Esophagus muscularis mucosa (tissue), 4 donors: Measurements from ENCODE around the gene RAI14. TPM values are rescaled to one million over a fixed set of nuclear protein-coding genes. Genes with fewer than 3 reads are reported as not detected.
"Not testable (repeated sequence)": the region's sequence is repeated elsewhere in the genome, so short reads cannot be mapped to it uniquely, and the experiment has no call there.

ENCODE experiments used
- DNase-seq: peaks from one replicate; pipeline ENCODE4 v3.0.0-alpha.2; 2017; ENCODE audit errors: extremely low spot score
- H3K27ac ChIP-seq, 4 donors: fragments of 200-600 bp; sonication (generic); replicated peaks in 1 of 4; 1 replicate in 3 of 4; 2 replicates in 1 of 4; pipeline ENCODE4 v1.5.1; 2016 to 2019; ENCODE audit warnings: mild to moderate bottlenecking in 1 of 4
- H3K27me3 ChIP-seq, 4 donors: fragments of 200-600 bp; sonication (generic); one replicate each; pipeline versions ENCODE4 v1.5.1 to v1.6.0; 2016 to 2019
- H3K36me3 ChIP-seq, 4 donors: fragments of 200-600 bp; sonication (generic); one replicate each; pipeline ENCODE4 v1.5.1; 2016 to 2019
- H3K4me1 ChIP-seq, 4 donors: fragments of 200-600 bp; sonication (generic); one replicate each; pipeline ENCODE4 v1.5.1; 2016 to 2019
- H3K4me3 ChIP-seq, 4 donors: fragments of 200-600 bp; sonication (generic); 1 replicate in 2 of 4; 2 replicates in 2 of 4; pipeline ENCODE4 v1.5.1; 2016 to 2019; ENCODE audit warnings: mild to moderate bottlenecking in 4 of 4, moderate library complexity in 1 of 4
- H3K9me3 ChIP-seq, 4 donors: fragments of 200-600 bp; sonication (generic); 1 replicate in 3 of 4; 2 replicates in 1 of 4; pipeline ENCODE4 v1.5.1; 2016 to 2019
- CTCF ChIP-seq, 3 experiments: fragments of 200-600 bp in 2 of 3; fragments of 450-650 bp in 1 of 3; sonication (generic) in 2 of 3; IDR thresholded peaks; one replicate each; pipeline ENCODE4 v1.5.1; 2017 to 2019; ENCODE audit warnings: antibody characterized with exemption in 3 of 3, mild to moderate bottlenecking in 2 of 3, moderate library complexity in 1 of 3
- EP300 ChIP-seq: sonication (generic); formaldehyde crosslinking; IDR thresholded peaks from one replicate; pipeline ENCODE4 v1.6.1; 2017; ENCODE audit warnings: antibody characterized with exemption
- POLR2A ChIP-seq: fragments of 450-650 bp; IDR thresholded peaks from one replicate; pipeline ENCODE4 v1.6.1; 2017; ENCODE audit warnings: antibody characterized with exemption, moderate library complexity, mild to moderate bottlenecking, low read depth
- POLR2AphosphoS5 ChIP-seq, 2 donors: sonication (generic); formaldehyde crosslinking; IDR thresholded peaks; one replicate each; pipeline ENCODE4 v1.6.1; 2017; ENCODE audit warnings: antibody characterized with exemption in 2 of 2
- WGBS: methylation state at CpG from one replicate; pipeline ENCODE4 v1.1.5; 2018; 5-methylcytosine and 5-hydroxymethylcytosine counted together
- intact Hi-C: fragments of 100-400 bp; cut with DNase I; formaldehyde crosslinking; loops from one replicate; pipeline ENCODE4 v1.15.1; 2023
- total RNA-seq, 4 donors: library from RNA; depleted of rRNA; stranded (reverse); fragments of >200 nt; gene quantifications; one replicate each; pipeline versions ENCODE4 v1.1.0 to v1.2.1, GENCODE V29; 2016

RAI14 gene
- total RNA-seq, 4 donors from 2014 or later: 57.3 to 76.4 (median 68.1) TPM

- H3K27me3 ChIP-seq: no peaks in the 10 kb centered on the region
- no peak for DNase-seq
- 93% methylated on average over 2 of the region's 2 CpGs for WGBS
- peaks cover 0 to 8% (median 2%) of the 10 kb centered on the region in 4 donors for H3K4me1 ChIP-seq
- no peak overlapping the region for H3K4me3 ChIP-seq
- TF ChIP-seq POLR2AphosphoS5 (IDR thresholded peaks at IDR 0.05): no peak
- no peak for TF ChIP-seq CTCF (IDR thresholded peaks at IDR 0.05)
- TF ChIP-seq POLR2A: no peak
- no peak for TF ChIP-seq EP300
- H3K27ac ChIP-seq: no peak overlapping the region
- intact Hi-C loops: no loop called here
- no peaks in the 10 kb centered on the region for H3K36me3 ChIP-seq
- peaks cover 0 to 3% (median 0%) of the 10 kb centered on the region in 4 donors for H3K9me3 ChIP-seq
These were observed 118.0 kb downstream of the RAI14 start for GRCh38 chr5:34774139-34774538.

GRCh38 chr5:34774678-34775077 is 118.5 kb downstream of the RAI14 start:
- H3K4me1 ChIP-seq, DNase-seq, H3K9me3 ChIP-seq, H3K27me3 ChIP-seq, H3K27ac ChIP-seq, H3K36me3 ChIP-seq, intact Hi-C loops, H3K4me3 ChIP-seq: not testable (repeated sequence)
- 93% methylated on average over 1 of the region's 1 CpG for WGBS

GRCh38 chr5:34775886-34776285 is 119.8 kb downstream of the RAI14 start:
- H3K4me3 ChIP-seq: no peak overlapping the region
- H3K27me3 ChIP-seq: no peaks in the 10 kb centered on the region
- DNase-seq: no peak
- H3K27ac ChIP-seq: no peak overlapping the region
- TF ChIP-seq CTCF (IDR thresholded peaks at IDR 0.05) (no peak), POLR2AphosphoS5 (IDR thresholded peaks at IDR 0.05) (no peak), POLR2A (no peak)
- H3K4me1 ChIP-seq: peaks cover 0 to 8% (median 2%) of the 10 kb centered on the region in 4 donors
- intact Hi-C loops: no loop called here
- no peaks in the 10 kb centered on the region for H3K36me3 ChIP-seq
- H3K9me3 ChIP-seq: peaks cover 0 to 3% (median 0%) of the 10 kb centered on the region in 4 donors
- 75% methylated on average over 1 of the region's 1 CpG for WGBS

- Histone ChIP-seq H3K36me3 (no peaks in the 10 kb centered on the region), H3K4me1 (no peaks in the 10 kb centered on the region), H3K27ac (no peak overlapping the region), H3K4me3 (no peak overlapping the region), H3K27me3 (no peaks in the 10 kb centered on the region), H3K9me3 (peaks cover 0 to 3% (median 0%) of the 10 kb centered on the region in 4 donors)
- TF ChIP-seq EP300: no peak
- TF ChIP-seq POLR2AphosphoS5 (IDR thresholded peaks at IDR 0.05): no peak
- no peak for TF ChIP-seq POLR2A
- no peak for TF ChIP-seq CTCF (IDR thresholded peaks at IDR 0.05)
- WGBS: 93% methylated on average over 6 of the region's 8 CpGs
- intact Hi-C loops: no loop called here
- DNase-seq: no peak
These were observed 122.1 kb downstream of the RAI14 start for GRCh38 chr5:34778091-34778850.

- H3K9me3 ChIP-seq, intact Hi-C loops, H3K4me3 ChIP-seq, H3K27me3 ChIP-seq, H3K27ac ChIP-seq, DNase-seq, H3K36me3 ChIP-seq, H3K4me1 ChIP-seq: not testable (repeated sequence)
- 90% methylated on average over 4 of the region's 4 CpGs for WGBS
These were observed 127.8 kb downstream of the RAI14 start for GRCh38 chr5:34783892-34784291.

- TF ChIP-seq EP300: no peak
- no peak for TF ChIP-seq CTCF (IDR thresholded peaks at IDR 0.05)
- no peak for TF ChIP-seq POLR2A
- no peak for TF ChIP-seq POLR2AphosphoS5 (IDR thresholded peaks at IDR 0.05)
- H3K4me3 ChIP-seq: no peak overlapping the region
- intact Hi-C loops: no loop called here
- WGBS: 92% methylated on average over 6 of the region's 6 CpGs
- no peaks in the 10 kb centered on the region for H3K36me3 ChIP-seq
- H3K4me1 ChIP-seq: peaks cover 0 to 15% (median 10%) of the 10 kb centered on the region in 4 donors
- H3K9me3 ChIP-seq: peaks cover 0 to 8% (median 3%) of the 10 kb centered on the region in 4 donors
- H3K27ac ChIP-seq: no peak overlapping the region
- H3K27me3 ChIP-seq: no peaks in the 10 kb centered on the region
- DNase-seq: no peak
These were observed 130.9 kb downstream of the RAI14 start for GRCh38 chr5:34787035-34787434.
